CD1c-positive myeloid dendritic cell (primary cell): ENCODE data around the gene CTU2.

Experiments
- DNase-seq: peaks from one replicate; pipeline ENCODE4 v3.0.0-alpha.2; 2016; ENCODE audit errors: extremely low spot score

Gene CTU2

GRCh38 chr16:88743693-88744576 is 37.6 kb downstream of the CTU2 start:
- DNase-seq: peak; percentile 74

- DNase-seq: no peak
Observed at GRCh38 chr16:88744577-88745521, 38.5 kb downstream of the CTU2 start.

- DNase-seq: no peak
Observed at GRCh38 chr16:88746506-88746905, 40.2 kb downstream of the CTU2 start.

- DNase-seq: peak; percentile 41
Observed at GRCh38 chr16:88747588-88748301, 41.4 kb downstream of the CTU2 start.

- DNase-seq: no peak
Observed at GRCh38 chr16:88748364-88748763, 42.1 kb downstream of the CTU2 start.

- DNase-seq: no peak
Observed at GRCh38 chr16:88749358-88749757, 43.1 kb downstream of the CTU2 start.

GRCh38 chr16:88750854-88751253 is 44.6 kb downstream of the CTU2 start:
- DNase-seq: no peak

- DNase-seq: no peak
Observed at GRCh38 chr16:88752386-88753002, 46.2 kb downstream of the CTU2 start.

- no peak for DNase-seq
Observed at GRCh38 chr16:88753191-88753590, 46.9 kb downstream of the CTU2 start.

- no peak for DNase-seq
Observed at GRCh38 chr16:88753602-88754001, 47.3 kb downstream of the CTU2 start.

GRCh38 chr16:88754109-88754911 is 48.0 kb downstream of the CTU2 start:
- no peak for DNase-seq

- no peak for DNase-seq
Observed at GRCh38 chr16:88754912-88755744, 48.8 kb downstream of the CTU2 start.

- no peak for DNase-seq
Observed at GRCh38 chr16:88755745-88756443, 49.6 kb downstream of the CTU2 start.

GRCh38 chr16:88758227-88758943 is 52.1 kb downstream of the CTU2 start:
- DNase-seq: no peak

GRCh38 chr16:88758944-88759244 is 52.6 kb downstream of the CTU2 start:
- no peak for DNase-seq

- no peak for DNase-seq
Observed at GRCh38 chr16:88759245-88759975, 53.1 kb downstream of the CTU2 start.

- no peak for DNase-seq
Observed at GRCh38 chr16:88759976-88760350, 53.7 kb downstream of the CTU2 start.
